Raji (cell line): ENCODE results near the gene ABCA3.

Experiments used
- POLR2A ChIP-seq: IDR thresholded peaks from 2 replicates; pipeline ENCODE4 v1.6.1; 2011; ENCODE audit warnings: low read depth, low read length, control low read depth; ENCODE audit not compliant: insufficient read depth

Gene ABCA3

DNA sequence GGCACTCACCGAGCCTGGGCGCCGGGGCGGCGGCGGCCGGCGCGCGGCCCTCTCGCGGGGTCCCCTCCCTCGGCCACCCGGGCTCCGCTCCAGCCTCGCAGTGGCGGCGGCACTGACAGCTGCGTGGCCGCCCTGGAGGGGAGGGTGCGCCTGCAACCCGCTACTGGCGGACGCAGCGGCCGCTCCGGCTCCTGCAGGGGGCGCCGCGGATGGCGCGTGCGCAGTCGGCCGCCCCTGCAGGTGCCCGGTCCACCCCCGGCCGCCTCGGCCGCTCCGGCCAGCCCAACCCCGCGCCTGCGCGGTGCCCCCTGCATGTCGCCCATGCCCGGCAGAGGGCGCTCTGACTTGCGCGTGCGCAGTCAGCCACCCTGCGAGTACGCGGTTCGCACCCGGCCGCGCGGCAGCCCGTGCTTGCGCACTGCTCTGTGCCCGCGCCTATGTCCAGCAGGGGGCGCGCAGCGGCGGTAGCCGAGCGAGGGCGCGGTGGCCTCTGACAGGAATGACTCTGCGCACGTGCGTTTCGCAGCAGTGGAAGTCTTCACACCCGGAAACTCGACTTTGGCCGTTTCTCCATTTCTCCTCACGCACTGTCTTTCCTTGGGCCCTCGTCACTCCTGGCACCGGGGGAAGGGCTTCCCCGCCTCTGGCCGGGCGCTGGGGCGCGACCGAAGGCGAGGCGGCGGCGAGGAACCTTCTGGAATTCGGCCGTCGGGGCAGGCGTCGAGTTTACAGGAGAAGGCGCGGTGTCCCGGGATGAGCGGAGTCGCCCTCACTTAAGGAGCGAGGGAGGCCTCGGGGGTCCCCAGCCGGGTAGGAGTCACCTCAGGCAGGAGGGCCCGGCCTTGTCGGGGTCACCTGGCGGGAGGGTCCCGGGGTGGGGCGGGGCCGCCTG lies at the start of gene ABCA3:
Gene ABCA3 (minus strand): TSS at position 165 of the 892 bp plus-strand sequence. CDS start 14,262 bp downstream, outside the sequence.
- TF ChIP-seq POLR2A: no peak; the same call in 1 of the 2 replicates

DNA sequence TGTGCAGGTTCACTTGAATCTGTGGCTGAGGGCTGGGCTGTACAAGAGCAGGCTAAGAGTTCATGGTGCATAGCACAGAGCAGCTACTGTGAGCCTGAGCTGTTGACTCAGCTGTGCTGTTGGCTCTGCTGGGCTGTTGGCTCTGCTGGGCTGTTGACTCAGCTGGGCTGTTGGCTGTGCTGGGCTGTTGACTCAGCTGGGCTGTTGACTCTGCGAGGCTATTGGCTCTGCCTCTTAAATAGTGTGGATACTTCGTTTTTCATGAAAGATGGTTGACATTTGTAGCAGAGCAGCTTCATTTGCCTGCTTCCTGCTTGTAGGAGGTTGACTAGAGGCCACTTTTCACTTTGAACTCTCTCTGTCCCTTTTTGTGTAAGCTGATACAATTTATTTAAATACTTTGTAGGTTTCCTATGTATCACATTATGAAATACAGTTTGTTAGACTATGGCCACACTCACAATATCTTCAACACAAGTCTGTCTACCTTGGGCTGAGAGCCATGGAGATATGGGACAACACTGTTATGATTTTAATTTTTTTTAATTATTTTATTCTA lies 48.4 kb upstream of the ABCA3 start:
- no peak for TF ChIP-seq POLR2A

DNA sequence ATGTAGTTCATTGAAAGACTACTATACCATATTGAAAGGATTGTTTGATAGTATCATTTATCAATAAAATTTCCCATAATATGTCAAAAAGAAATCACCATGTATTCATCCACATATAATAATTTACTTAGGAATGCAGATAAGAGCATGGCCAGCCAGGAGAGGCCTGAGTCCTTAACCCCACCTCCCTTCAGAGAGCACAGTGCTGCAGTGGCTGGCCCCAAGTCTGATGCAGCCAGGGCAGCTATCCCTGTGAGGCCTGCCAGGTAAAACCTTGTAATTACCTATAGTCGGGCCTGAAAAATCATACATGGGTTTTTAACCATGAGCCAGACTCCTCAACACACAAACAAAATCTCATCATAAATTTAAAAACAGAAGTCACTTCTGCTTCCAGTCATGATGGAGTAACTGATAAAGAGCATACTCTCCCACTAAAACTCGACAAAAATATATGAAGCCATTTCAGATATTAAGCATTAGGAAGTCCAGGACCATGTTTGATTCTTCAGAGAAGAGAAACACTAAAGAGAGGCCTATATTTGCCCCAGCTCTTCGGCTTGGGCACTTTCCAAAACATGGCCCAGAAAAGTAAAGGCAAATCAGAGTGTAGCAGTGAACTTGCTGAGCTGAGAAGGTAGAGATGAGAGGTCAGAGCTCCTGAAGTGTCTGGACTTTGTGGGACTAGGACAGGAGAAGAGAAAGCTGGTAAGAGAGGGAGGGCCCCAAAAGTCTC lies 47.8 kb upstream of the ABCA3 start:
- TF ChIP-seq POLR2A: no peak

DNA sequence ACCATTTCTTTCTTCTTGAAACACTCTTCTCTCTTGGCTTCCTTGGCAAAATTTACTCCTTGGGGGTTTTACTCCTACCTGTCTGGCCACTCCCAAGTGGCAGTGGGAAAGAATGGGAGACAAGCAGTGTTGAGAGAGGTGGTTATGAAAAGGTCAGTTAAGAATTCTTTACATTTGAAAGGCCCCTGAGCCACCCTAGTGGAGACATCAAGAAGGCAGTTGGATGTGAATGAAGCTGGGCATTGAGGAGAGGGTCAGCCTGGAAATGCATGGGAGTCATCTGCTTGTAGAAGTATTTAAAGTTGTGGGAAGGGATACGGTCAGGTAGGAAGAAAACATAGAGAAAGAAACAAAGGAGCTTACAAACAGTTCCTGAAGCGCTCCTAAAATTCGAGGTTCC lies 46.5 kb upstream of the ABCA3 start:
- TF ChIP-seq POLR2A: no peak

DNA sequence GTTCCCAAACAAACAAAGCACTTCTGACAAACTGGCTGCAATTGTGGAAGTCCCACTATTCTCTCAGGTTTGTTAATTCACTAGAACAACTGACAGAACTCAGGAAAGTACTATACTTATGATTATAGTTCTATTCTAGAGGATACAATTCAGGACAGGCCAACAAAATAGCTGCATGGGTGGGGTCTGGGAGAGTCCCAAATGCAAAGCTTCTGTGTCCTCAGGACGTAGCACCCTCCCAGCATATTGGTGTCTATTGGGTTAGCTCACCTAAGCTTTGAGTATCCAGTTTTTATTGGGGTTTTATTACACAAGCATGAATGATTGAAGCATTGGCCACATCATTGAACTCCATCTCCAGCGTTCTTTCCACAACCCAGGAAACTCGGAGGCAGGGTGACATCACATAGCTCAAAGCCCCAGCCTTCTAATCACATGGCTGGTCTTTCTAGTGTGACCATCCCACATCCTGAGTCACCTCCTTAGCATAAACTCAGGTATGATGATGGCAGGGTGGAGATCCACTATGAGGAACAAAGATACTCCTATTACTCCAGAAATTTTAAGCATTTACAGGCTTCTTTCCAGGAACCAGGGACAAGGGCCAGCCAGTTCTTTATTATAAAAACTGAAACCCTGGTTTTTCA lies 44.8 kb upstream of the ABCA3 start:
- TF ChIP-seq POLR2A: no peak

DNA sequence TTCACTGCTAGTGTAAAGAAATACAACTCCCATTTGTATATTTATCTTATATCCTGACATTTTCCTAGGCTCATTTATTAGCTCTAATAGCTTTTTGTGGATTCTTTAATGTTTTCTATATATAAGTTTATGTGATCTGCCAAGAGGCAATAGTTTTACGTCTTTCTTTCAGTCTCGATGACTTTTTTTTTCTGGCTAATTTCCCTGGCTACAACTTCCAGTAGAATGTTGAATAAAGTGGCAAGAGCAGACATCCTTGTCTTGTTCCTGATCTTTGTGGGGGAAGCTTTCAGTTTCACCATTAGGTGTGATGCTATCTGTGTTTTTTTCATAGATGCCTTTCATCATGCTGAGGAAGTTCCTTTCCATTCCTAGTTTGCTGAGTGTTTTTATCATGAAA lies 43.9 kb upstream of the ABCA3 start:
- TF ChIP-seq POLR2A: no peak

DNA sequence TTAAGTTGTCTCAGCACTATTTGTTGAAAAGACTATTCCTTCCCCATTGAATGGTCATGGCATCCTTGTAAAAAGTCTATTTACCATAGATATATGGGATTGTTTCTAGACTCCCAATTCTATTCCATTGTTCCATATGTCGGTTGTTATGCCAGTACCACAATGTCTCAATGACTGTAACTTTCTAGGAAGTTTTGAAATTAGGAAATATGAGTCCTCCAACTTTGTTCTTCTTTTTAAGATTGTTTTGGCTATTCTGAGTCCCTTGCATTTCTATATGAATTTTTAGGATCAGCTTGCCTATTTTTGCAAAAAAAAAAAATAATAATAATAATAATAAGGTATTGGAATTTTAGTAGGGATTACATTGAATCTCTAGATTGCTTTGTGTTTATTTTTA lies 43.0 kb upstream of the ABCA3 start:
- no peak for TF ChIP-seq POLR2A

DNA sequence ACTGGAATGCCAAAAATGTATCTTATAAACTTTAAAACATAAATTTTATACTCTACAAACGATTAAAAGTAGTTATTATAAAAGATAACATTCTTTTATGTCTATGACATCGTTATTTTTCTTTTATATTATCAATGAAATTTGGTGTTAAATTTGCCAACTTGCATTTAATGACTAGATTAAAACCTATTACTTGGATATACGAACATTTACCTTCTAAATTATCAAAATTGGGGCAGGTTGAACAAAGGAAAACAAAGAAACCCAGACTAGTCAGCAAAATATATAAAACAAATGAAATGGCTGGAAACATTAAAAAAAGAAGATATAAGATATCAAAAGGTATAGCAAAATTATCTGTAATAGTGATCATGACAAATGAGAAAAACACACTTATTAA lies 34.1 kb upstream of the ABCA3 start:
- no peak for TF ChIP-seq POLR2A

DNA sequence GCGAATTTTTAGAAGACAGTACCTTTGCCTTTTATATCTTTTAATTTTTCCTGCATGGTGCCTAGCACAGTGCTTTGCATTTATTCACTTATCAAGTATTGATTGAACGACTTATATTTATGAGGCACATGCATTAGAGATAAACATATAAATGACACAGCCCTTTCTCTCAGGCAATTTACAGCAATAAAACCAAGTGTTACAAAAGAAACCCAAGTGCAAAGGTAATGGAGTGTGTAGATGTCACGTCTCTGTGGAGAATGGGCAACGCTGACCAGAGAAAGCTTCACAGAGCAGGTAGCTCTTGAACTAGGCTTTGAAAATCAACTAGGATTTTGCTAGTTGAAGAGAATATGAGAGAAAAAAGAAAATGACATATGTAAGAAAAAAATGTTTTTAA lies 32.6 kb upstream of the ABCA3 start:
- TF ChIP-seq POLR2A: no peak

DNA sequence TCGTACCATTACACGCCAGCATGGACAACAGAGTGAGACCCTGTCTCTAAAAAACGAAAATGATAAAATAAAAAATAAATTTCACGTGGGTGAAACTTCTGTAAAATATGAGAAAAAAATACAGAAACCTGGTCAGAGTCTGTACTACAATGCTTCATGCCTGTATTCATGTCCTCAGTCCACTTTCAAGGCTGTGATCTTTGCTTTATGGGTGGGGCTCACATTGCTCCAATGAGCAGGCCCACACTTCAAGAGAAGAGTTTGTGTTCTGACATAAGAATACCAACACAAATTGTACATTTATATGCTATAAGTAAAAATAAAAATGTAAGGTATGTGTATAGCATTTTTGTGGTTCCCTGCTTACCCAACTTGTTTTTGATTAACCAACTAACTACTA lies 32.2 kb upstream of the ABCA3 start:
- TF ChIP-seq POLR2A: no peak

DNA sequence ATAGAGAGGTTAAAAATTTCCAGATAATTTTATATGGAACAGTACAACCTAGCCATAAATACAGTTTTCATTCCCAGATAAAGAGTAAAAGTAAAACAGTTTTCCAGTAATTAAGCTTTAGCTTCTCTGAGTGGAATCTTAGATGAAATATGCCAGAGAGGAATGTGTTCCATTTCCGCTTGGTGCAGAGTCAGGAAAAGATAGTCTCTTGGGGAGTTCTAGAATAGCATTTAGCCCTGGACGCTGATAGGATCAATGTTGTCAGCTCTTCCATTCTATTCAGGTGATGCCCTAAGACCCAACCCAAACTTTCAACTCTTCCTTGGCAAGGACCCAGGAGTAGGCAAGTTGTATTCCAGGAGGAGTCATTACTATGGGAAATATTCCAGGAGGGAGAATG lies 30.9 kb upstream of the ABCA3 start:
- no peak for TF ChIP-seq POLR2A

DNA sequence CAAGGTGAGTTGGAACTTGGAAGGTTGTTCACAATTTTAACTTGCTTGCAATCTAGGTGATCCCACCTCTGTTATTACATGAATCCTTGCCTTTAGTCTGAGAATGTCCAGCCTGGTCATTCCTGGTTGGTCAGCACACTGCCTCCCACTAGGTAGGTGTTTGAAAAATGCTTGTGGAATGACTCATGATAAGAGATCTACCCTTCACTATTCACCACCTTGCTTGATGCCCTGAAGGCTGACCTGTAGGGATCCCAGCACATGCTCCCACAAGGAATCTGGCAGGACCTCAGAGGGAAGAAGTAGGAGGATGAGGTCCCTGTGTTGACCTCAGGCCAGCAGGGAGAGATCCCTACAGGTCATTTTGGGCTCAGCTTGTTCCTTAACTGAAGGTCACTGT lies 30.2 kb upstream of the ABCA3 start:
- TF ChIP-seq POLR2A: no peak

DNA sequence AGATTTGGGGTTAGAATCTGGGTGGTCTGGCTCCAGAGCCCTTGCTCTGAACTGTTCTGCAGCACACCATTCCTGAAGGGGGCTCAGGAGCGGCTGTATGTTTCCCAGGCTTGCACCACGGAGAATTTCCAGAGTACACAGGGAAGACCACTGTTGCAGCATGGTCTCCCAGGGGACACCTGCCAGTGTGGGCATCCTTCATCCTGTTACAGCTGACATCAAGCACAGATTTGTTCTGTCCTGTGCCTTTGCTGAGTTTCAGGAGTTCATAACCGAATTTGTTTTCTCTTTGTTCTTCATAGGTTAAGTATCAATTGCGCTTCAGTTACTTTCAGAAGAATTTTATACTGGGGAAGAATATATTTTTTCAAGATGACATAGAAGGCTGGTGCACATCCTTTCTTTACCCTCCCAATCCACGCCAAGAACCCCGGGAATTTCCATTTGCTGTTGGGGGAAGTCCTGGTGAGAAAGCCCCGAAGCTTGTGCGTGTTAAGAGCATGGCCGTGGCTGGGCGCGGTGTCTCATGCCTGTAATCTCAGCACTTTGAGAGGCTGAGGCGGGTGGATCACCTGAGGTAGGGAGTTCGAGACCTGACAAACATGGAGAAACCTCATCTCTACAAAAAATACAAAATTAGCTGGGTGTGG lies 26.3 kb upstream of the ABCA3 start:
- TF ChIP-seq POLR2A: no peak

DNA sequence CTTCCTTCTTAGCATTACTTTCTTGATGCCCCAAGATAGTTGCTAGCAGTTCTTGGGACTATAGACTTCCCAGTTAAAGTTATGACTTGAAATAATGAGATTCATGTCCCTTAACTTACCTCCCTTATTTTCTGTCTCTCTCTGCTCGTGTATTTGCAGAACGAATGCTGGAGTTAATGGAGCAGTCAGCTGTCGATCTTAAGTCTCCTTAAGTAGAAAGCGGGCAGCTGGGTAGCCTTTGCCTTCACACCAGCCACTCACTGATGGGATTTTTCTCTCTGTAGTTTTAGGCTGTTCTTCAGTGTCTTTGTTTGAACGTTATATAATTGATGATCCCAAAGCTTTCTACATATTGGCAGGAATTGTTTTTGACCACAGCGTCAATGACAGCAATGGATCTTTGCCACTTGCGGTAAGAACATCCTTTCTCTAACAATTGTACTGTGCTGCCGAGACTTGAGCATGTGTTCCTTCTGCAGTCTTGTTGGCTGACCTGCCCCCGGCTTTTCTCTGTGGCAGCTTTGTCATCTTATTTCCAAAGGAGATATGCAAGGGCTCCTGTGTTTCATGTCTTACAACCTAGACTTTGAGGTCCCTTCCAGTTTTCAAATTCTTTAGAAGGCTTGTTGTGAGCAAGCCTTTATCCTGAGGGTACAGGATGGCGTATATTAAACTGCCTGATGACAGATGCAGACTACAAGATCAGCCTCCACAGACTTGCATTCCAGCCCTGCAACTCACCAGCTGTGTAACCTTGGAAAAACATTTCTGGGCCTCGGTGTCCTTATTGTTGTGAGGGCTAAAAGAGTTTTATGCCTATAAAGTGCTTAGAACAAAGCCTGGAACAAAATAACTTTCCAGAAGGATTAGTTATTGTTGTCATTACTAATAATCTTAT lies 25.1 kb upstream of the ABCA3 start:
- TF ChIP-seq POLR2A: no peak
